ENCODE data around the gene AKR1C4.
"Not testable (repeated sequence)": the region's sequence is repeated elsewhere in the genome, so short reads cannot be mapped to it uniquely, and the experiment has no call there.

The AKR1C4 gene

GRCh38 chr10:5196702-5197113, at the start of gene AKR1C4:
TSS of gene AKR1C4 (plus strand) at chr10:5196837. CDS start at chr10:5196868, 31 bp downstream.
- peak; percentile 64 for DNase-seq (ENCODE audit: low spot score)

DNA sequence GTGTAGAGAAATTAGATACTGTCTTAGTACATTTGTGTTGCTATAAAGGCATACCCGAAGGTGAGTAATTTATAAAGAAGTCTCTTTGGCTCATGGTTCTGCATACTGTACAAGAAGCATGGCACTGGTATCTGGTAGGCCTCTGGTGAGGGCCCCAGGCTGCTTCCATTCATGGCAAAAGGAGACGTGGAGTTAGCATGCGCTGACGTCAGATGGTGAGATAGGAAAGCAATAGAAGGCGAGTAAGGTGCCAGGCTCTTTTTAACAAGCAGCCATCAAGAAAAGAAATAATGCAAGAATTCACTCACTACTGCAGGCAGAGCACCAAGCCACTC, 49.8 kb upstream of the AKR1C4 start:
- DNase-seq (ENCODE audit: low spot score) = no peak

DNA sequence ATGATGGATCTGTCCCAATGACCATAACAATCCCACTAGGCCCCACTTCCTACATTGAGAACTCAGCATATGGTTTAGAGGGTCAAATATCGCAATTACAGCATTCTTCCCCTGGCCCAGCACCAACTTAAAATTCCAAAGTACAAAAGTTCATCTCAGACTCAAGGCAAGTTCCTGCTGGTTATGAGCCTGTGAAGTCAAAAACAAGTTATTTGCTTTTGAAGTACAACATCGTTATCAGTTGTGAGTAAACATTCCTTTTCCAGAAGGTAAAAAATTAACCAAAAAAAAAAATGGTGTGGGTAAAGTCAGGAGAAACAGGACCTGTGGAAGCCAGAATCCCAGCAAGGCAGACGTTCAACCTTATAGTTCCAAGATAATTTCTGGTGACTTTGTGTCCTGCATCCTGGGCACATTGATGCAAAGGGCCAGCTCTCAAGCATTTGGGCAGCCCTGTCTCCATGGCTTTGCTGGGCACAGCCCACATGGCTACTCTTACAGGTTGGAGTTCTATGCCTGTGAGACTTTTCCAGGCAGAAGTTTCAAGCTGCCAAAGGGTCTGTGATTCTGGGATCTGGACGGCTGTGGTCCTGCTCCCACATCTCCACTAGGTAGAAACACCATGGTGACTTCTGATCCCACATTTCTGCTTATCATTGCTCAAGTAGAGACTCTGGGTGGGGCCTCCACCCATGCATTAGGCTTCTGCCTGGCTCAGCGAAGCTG, 49.2 kb upstream of the AKR1C4 start:
- no peak for DNase-seq (ENCODE audit: low spot score)

DNA sequence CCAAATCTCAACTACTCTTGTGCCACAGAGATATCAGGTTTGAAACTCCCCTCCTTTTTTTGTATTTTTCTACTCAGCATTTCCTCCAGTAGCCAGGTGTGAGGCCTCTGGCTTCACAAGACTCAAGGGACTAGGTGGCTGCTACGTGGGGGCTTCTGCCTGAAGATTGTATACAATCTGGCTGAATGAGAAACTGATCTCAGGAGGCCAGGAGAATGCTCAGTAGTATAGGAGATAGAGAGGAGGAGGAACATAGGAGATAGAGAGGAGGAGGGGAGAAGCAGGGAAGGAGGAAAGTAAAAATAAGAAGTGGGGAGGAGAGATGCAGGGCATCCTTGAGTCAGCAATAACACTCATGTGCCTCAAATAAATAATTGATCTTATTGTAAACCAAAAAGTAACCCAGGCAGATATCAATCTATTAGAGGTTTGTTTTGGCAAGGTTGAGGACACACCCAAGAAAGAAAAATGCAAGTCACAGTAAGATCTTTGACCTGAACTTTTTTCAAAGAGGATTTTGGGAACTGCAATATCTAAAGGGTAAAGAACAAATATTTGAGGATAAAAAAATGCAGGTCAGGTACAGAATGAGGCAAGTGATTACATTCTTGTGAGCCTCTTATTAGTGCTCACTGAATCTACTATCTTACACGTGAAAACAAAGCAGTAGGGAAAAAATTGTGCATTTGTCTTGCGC, 48.5 kb upstream of the AKR1C4 start:
- no peak for DNase-seq (ENCODE audit: low spot score)

GRCh38 chr10:5148678-5149032, 48.0 kb upstream of the AKR1C4 start:
- no peak for DNase-seq (ENCODE audit: low spot score)

- DNase-seq (ENCODE audit: low spot score) = no peak
Measured at GRCh38 chr10:5151076-5151475, 45.6 kb upstream of the AKR1C4 start.

DNA sequence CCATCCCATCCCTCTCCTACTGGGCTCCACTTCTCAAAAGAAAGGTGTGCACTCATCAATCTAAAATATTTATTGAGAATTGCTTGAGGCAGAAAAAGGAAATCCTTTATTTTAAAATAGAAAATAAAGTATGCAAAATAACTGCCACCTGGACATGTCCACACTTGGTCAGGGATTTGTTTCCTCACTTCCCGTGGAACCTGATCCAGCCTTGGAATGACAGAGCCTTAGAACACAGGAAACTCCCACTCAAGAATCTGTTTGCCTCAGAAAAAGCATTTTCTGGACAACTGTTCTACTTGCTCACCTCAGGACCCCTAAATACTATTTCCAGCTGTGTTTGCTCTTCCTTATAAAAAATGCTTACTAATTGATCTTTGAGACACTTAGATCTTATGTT, 40.7 kb upstream of the AKR1C4 start:
- DNase-seq (ENCODE audit: low spot score) = no peak

DNA sequence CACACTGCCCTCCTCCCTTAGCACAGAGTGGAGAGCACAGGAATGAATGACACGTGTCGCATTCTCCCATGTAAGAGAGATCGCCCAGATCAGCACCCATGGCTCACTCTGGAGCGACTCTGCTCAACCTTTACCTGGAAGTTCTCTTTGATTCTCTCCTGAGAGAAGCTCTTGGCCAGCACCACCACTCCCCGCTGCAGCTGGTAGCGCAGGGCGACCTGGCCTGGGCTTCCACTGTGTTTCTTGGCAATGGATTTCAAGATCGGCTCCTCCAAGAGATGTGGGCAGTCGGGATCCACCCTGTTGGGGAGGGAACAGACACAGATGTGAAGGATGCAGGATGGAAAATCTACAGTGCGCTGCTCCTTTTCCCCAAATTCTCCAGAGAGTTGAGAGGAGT, 39.1 kb upstream of the AKR1C4 start:
- DNase-seq (ENCODE audit: low spot score) = no peak

- DNase-seq (ENCODE audit: low spot score) = no peak
Measured at GRCh38 chr10:5159126-5159525, 37.5 kb upstream of the AKR1C4 start.

- DNase-seq (ENCODE audit: low spot score) = no peak
Measured at GRCh38 chr10:5163487-5163886, 33.1 kb upstream of the AKR1C4 start.

- DNase-seq (ENCODE audit: low spot score) = no peak
Measured at GRCh38 chr10:5165738-5166137, 30.9 kb upstream of the AKR1C4 start.

DNA sequence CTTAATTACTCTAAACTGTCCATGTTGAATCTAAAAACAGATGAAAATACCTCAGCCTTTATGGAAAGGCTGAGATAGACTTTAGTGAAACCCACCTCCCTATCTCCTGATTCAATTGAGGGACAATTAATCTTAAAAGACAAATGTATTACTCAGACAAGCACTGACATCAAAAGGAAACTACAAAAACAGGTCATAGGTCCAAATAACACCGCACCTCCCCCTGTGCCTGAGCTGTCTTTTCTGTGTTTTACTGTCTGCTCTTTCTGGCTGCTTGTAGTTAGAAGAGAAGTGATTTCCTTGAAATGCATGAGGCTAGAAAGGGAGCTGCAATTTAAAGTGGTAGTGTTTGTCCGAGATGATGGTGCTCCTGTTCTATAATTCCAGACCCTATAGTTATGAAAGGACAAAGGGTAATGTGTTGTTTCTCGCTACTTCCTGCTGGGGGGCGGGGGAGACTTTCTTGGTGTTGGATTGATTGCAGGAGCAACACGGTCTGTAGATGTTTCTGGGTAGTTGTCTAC, 27.7 kb upstream of the AKR1C4 start:
- DNase-seq (ENCODE audit: low spot score) = no peak

DNA sequence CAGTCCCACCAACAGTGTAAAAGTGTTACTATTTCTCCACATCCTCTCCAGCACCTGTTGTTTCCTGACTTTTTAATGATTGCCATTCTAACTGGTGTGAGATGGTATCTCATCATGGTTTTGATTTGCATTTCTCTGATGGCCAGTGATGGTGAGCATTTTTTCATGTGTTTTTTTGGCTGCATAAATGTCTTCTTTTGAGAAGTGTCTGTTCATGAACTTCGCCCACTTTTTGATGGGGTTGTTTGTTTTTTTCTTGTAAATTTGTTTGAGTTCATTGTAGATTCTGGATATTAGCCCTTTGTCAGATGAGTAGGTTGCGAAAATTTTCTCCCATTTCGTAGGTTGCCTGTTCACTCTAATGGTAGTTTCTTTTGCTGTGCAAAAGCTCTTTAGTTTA, 21.1 kb upstream of the AKR1C4 start:
- not testable (repeated sequence) for DNase-seq (ENCODE audit: low spot score)

- not testable (repeated sequence) for DNase-seq (ENCODE audit: low spot score)
Measured at GRCh38 chr10:5180503-5180902, 16.1 kb upstream of the AKR1C4 start.

- no peak for DNase-seq (ENCODE audit: low spot score)
Measured at GRCh38 chr10:5183923-5184322, 12.7 kb upstream of the AKR1C4 start.

- DNase-seq (ENCODE audit: low spot score) = no peak
Measured at GRCh38 chr10:5184987-5185775, 11.5 kb upstream of the AKR1C4 start, which contains the start of gene AKR1C8. TSS of gene AKR1C8 (minus strand) at chr10:5185150. CDS start at chr10:5185104, 46 bp downstream.

DNA sequence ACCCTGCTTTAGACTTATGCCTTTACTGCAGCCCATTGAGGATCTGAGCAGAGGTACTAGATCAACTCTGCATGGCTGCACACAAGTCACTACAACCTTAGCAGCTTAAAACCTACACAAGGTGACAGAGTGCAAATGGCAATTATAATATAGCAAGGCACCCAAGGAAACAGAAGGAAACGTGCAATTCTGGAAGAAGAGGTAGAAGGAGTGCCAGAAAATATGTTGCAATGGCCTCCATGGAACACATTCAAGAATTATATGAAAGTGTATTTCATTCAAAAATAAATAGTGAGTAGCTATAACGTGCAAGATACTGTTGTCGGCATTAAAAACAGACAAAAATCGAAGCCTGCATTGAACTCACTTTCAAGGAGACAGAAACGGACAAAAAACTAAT, 8.8 kb upstream of the AKR1C4 start:
- DNase-seq (ENCODE audit: low spot score) = no peak

DNA sequence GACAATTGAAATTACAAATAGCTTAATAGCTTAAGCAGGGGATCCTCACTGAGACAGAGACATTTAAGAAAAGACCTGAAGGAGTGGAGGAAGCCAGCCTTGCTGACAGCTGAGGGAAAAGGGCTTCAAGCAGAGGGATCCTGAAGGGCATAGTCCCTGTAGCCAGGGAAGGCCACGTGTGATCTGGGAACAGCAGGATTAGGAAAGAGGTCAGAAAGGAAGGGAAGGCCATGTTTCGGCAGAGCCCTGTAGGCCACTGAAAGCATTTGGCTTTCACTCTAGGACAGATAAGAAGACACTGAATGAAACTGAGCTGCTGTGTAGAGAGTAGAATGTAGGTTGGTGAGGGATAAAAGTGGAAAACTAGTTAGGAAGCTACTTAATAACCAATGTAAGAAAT, 8.3 kb upstream of the AKR1C4 start:
- no peak for DNase-seq (ENCODE audit: low spot score)

GRCh38 chr10:5194431-5194830, 2.2 kb upstream of the AKR1C4 start:
- no peak for DNase-seq (ENCODE audit: low spot score)

DNA sequence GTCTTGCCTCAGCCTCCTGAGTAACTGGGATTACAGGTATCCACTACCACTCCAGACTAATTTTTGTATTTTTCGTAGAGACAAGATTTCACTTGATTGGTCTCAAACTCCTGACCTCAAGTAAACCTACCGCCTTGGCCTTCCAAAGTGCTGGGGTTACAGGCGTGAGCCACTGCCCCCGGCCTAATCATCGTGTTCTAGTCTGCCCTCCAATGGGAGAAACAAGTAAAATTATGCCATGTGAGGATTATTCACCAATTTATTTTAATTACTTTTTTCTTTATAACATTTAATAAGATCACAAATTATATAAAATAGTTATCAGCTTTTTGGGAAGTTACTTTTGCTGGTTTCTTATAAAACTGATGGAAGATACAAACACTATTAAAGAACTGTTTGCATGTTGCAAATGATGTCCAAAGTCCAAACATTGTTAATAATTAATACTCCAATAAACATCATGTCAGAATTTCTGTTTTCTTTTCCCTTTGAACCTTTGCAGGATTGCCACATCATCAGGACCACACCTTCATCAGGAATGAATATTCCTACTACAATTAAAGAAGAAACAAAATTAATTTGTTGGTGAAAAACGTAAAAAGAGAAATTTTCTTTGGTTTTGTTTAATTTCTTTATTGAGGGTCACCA, 786 bp upstream of the AKR1C4 start:
- peak; percentile 78 for DNase-seq (ENCODE audit: low spot score)

GRCh38 chr10:5198386-5198785, 1.7 kb downstream of the AKR1C4 start:
- DNase-seq (ENCODE audit: low spot score) = no peak

GRCh38 chr10:5199398-5199797, 2.8 kb downstream of the AKR1C4 start:
- DNase-seq (ENCODE audit: low spot score) = no peak
